Naive thymus-derived CD8-positive, alpha-beta T cell (primary cell): ENCODE measurements around the gene MAPK4. TPM values are rescaled to one million over a fixed set of nuclear protein-coding genes. Genes with fewer than 3 reads are reported as not detected.

Source experiments
- ATAC-seq, 2 donors: fragments of 150-1000 bp; cut with Tn5 transposase in 1 of 2; sonication (Bioruptor Pico), chemical (Tn5 transposase) in 1 of 2; 1 replicate in 1 of 2; 2 replicates in 1 of 2; pipeline ENCODE4 v1.10.0; 2021; ENCODE audit warnings: mild to moderate bottlenecking in 2 of 2, moderate library complexity in 2 of 2
- POLR2A ChIA-PET: fragments of 350-600 bp; sonication (Branson Sonifier 250); formaldehyde crosslinking; loops from one replicate; lab custom pipeline; 2021; ENCODE audit warnings: antibody characterized with exemption; lab: Charles Lee
- DNase-seq, 10 donors: peaks; one replicate each; pipeline versions ENCODE4 v3.0.0 to v3.0.0-alpha.2; 2020 to 2022
- H3K27ac Mint-ChIP-seq, 10 donors: one replicate each; pipeline ENCODE4 v1.8.0; 2020 to 2022; ENCODE audit warnings: mild to moderate bottlenecking in 10 of 10, mixed read lengths in 10 of 10, moderate library complexity in 4 of 10, inconsistent platforms in 1 of 10
- H3K27me3 Mint-ChIP-seq, 5 donors: one replicate each; pipeline ENCODE4 v1.8.0; 2021 to 2022; ENCODE audit warnings: mixed read lengths in 5 of 5
- H3K36me3 Mint-ChIP-seq, 3 donors: one replicate each; pipeline ENCODE4 v1.8.0; 2020 to 2022; ENCODE audit warnings: mixed read lengths in 3 of 3, mild to moderate bottlenecking in 2 of 3, inconsistent platforms in 1 of 3
- H3K4me1 Mint-ChIP-seq, 4 donors: one replicate each; pipeline ENCODE4 v1.8.0; 2021 to 2022; ENCODE audit warnings: mixed read lengths in 4 of 4
- H3K4me3 Mint-ChIP-seq, 10 donors: one replicate each; pipeline ENCODE4 v1.8.0; 2020 to 2022; ENCODE audit warnings: mild to moderate bottlenecking in 10 of 10, mixed read lengths in 10 of 10, moderate library complexity in 6 of 10, inconsistent platforms in 1 of 10
- H3K9me3 Mint-ChIP-seq, 9 donors: one replicate each; pipeline ENCODE4 v1.8.0; 2020 to 2022; ENCODE audit warnings: mixed read lengths in 9 of 9, mild to moderate bottlenecking in 3 of 9, inconsistent platforms in 1 of 9, moderate library complexity in 1 of 9
- polyA plus RNA-seq, 3 donors: library from polyadenylated mRNA; unstranded; fragments of 300-500 nt; fragmentation: Illumina TruSeq; gene quantifications; one replicate each; pipeline ENCODE4 v1.2.3, GENCODE V29; 2021
- total RNA-seq, 8 experiments: library from RNA in 2 of 8; stranded (reverse) in 2 of 8; gene quantifications; one replicate each; pipeline ENCODE4 v1.2.3 and lab custom pipeline; 2021 to 2026

Gene MAPK4
- total and polyA plus RNA-seq, 5 experiments from 2014 or later = 0.39 TPM; not detected in 4

DNA sequence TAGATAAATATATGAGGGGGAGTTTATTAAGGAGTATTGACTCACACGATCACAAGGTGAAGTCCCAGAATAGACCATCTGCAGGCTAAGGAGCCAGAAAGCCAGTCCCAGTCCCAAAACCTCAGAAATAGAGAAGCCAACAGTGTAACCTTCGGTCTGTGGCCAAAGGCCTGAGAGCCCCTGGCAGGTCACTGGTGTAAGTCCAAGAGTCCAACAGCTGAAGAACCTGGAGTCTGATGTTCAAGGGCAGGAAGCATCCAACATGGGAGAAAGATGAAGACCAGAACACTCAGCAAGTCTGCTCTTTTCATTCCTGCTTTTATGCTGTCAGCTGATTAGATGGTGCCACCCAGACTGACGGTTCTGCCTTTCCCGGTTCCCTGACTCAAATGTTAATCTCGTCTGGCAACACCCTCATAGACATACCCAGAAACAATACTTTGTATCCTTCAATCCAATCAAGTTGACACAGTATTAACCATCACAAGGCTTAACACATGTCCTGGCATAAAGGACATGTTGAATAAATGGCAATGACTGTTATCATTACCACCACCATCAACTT lies 56.7 kb downstream of the MAPK4 start:
- no peak for DNase-seq
- H3K27ac Mint-ChIP-seq = no peak overlapping the region
- POLR2A ChIA-PET = no interaction called here
- no peaks in the 10 kb centered on the region for H3K4me1 Mint-ChIP-seq
- peaks cover 0 to 10% (median 4%) of the 10 kb centered on the region in 9 donors for H3K9me3 Mint-ChIP-seq
- no peak overlapping the region for H3K4me3 Mint-ChIP-seq
- no peak for ATAC-seq
- H3K27me3 Mint-ChIP-seq = peaks cover 3 to 29% (median 12%) of the 10 kb centered on the region in 5 donors
- H3K36me3 Mint-ChIP-seq = peaks cover 0 to 4% (median 0%) of the 10 kb centered on the region in 3 donors

DNA sequence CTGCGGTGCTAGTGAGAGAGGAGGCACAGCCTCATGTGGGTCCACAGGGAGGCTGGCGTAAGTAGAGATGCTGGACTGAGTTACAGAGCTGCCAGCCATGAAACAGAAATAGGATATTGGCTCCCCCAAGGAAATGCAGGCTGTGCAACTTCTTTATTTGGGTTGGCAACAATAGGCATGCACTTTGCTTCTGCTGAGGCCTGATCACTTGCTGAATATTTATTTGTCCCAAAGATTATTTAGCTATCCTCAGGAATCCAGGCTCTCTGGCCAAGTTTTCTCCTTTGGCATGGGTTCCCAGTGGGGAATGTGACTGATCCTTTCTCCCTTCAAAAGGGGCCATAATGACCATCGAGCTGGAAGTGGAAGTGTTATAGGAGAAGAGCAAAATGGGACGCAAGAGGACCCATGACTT lies 60.0 kb downstream of the MAPK4 start:
- Mint-ChIP-seq H3K27ac (no peak overlapping the region), H3K27me3 (peaks cover 3 to 42% (median 14%) of the 10 kb centered on the region in 5 donors), H3K9me3 (no peaks in the 10 kb centered on the region), H3K4me3 (no peak overlapping the region), H3K4me1 (no peaks in the 10 kb centered on the region), H3K36me3 (no peaks in the 10 kb centered on the region)
- POLR2A ChIA-PET = no interaction called here
- no peak for DNase-seq
- no peak for ATAC-seq

DNA sequence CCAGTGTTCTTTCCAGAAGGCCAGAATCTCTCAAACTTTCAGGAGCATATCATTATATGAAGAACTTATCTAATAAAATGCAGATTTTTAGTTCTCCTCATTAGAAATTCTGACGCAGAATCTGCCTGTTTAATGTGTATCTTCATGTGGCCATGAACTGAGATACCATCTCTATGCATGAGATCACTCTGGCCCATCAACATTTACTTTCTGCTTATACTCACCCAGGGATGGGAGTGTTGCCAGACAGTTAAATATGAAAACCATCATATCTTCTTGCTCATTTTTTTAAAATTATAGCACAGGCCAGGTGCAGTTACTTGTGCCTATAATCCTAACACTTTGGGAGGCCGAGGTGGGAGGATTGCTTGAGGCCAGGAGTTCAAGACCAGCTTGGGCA lies 60.4 kb downstream of the MAPK4 start:
- Mint-ChIP-seq H3K4me3 (no peak overlapping the region), H3K4me1 (no peaks in the 10 kb centered on the region), H3K36me3 (no peaks in the 10 kb centered on the region), H3K9me3 (no peaks in the 10 kb centered on the region), H3K27me3 (peaks cover 3 to 38% (median 12%) of the 10 kb centered on the region in 5 donors), H3K27ac (no peak overlapping the region)
- POLR2A ChIA-PET = no interaction called here
- no peak for ATAC-seq
- DNase-seq = no peak

DNA sequence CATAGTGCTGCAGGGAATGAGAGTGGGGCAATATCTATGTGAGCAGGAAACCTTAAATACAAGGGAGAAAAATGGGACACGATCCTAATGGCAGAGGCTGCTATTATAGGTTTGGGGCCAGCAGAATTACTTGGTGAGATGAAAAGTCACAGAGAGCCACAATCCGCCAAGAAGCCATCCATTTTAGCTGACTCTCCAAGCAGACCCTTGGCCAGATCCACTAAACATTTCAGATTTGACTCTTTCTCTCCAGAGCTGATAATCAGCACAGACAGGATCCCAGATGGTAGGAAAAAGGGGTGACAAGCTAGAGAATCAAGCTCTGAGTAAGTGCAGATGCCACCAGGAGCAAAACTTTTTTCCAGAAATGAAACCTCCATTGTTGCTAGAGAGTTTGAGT lies 61.5 kb downstream of the MAPK4 start:
- Mint-ChIP-seq H3K4me1 (no peaks in the 10 kb centered on the region), H3K4me3 (no peak overlapping the region), H3K27me3 (peaks cover 3 to 27% (median 12%) of the 10 kb centered on the region in 5 donors), H3K27ac (no peak overlapping the region), H3K36me3 (no peaks in the 10 kb centered on the region), H3K9me3 (no peaks in the 10 kb centered on the region)
- ATAC-seq (no peak), DNase-seq (no peak)
- POLR2A ChIA-PET = no interaction called here

DNA sequence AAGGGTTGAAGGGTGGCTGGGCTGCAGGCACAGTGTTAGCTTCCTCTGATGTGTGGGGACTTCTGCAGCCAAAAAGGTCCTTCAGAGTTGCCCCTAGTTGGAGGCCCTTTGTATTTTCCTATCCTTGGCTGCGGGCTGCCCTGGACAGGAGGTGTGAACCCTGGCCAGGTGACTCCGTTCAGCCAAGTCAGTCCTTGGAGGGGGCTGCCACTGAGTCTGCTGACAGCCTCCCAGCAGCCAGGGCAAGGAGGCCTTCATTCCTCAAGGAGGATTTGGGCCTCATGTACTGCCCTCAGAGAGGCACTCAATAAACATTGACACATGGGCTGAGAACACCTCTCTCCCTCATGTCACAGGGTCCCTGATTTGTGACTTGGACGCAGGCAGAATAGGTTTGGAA lies 62.4 kb downstream of the MAPK4 start:
- POLR2A ChIA-PET = no interaction called here
- H3K27me3 Mint-ChIP-seq = peaks cover 3 to 25% (median 12%) of the 10 kb centered on the region in 5 donors
- no peaks in the 10 kb centered on the region for H3K36me3 Mint-ChIP-seq
- H3K4me3 Mint-ChIP-seq = no peak overlapping the region
- ATAC-seq (no peak), DNase-seq (no peak)
- no peak overlapping the region for H3K27ac Mint-ChIP-seq
- no peaks in the 10 kb centered on the region for H3K4me1 Mint-ChIP-seq
- H3K9me3 Mint-ChIP-seq = no peaks in the 10 kb centered on the region

DNA sequence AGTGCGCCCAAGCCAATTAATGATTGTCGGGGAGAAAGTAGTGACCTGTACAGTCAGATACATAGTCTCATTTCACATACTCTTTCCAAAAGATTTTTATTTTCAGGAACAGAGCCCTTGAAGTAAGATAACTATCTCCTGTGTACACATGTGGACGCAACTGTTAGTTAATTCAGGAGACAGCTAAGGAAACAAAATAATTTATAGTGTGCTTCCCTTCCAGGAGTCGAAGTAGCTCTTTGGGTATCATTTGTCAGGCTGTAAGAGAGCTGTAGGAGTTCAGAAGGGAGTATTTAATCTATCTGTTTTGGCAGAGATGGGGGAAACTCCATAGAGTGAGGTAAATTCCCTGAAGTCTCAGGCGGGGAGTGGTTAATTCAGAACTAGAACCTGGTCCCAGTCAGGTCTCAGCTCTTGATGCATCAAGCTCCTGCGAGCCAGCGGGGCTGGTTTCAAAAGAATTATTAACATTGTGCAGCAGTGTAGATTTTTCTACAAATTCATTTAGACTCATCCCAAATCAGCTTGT lies 63.0 kb downstream of the MAPK4 start:
- Mint-ChIP-seq H3K27ac (no peak overlapping the region), H3K4me1 (no peaks in the 10 kb centered on the region), H3K27me3 (peaks cover 3 to 25% (median 12%) of the 10 kb centered on the region in 5 donors), H3K9me3 (no peaks in the 10 kb centered on the region), H3K36me3 (no peaks in the 10 kb centered on the region), H3K4me3 (no peak overlapping the region)
- DNase-seq = no peak
- POLR2A ChIA-PET = no interaction called here
- no peak for ATAC-seq

DNA sequence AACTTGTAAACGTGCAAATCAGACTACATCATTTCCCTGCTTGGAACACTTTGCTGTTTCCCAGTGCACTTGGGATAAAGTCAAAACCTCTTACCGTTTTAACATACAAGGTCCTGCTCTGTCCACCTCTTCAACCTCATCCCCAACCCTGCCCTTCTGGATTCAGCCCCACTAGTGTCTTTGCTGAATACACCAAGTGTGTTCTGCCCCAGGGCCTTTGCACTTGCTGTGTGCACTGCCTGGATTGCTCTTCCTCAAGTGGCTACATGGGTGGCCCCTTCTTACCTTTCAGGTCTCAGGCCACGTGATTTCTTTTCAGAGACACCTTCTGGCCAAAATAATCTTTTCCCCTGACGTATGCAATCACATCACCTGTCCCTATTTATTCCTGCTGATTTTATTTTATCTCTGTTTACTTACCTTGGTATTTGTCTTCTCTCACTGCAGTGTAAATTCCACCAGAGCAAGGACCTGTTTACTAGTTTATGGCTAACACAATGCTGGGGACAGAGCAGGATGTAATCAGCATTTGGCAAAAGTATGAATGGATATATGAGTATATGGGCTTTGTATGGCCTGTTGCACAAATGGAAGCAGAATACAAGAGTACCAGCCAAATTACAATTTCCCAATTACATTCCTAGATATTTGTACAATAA lies 63.9 kb downstream of the MAPK4 start:
- H3K27ac Mint-ChIP-seq = no peak overlapping the region
- H3K9me3 Mint-ChIP-seq = no peaks in the 10 kb centered on the region
- no peak for ATAC-seq
- H3K27me3 Mint-ChIP-seq = peaks cover 1 to 16% (median 12%) of the 10 kb centered on the region in 5 donors
- no peaks in the 10 kb centered on the region for H3K4me1 Mint-ChIP-seq
- no peak for DNase-seq
- no peaks in the 10 kb centered on the region for H3K36me3 Mint-ChIP-seq
- no peak overlapping the region for H3K4me3 Mint-ChIP-seq
- POLR2A ChIA-PET = no interaction called here

DNA sequence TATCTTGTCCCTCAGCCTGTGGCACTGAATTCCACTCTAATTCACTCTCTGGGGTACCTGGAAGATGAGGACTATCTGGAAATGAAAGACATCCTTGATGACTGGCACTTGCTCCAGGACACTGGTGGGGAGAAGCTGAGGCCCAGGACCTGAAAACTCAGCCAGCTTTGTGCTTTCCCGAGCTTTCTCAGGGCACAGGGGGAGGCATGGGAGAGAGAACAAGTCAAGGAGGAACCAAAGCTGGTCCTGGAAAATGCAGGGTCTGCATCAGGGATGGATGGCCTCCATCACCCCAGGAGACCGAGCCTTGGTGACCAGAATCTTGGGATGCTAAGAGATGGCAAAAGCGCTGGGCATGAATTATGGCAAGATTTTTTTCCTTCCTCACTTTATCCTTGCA lies 65.1 kb downstream of the MAPK4 start:
- H3K36me3 Mint-ChIP-seq = no peaks in the 10 kb centered on the region
- H3K27me3 Mint-ChIP-seq = peaks cover 1 to 16% (median 9%) of the 10 kb centered on the region in 5 donors
- no peaks in the 10 kb centered on the region for H3K4me1 Mint-ChIP-seq
- H3K9me3 Mint-ChIP-seq = no peaks in the 10 kb centered on the region
- no peak overlapping the region for H3K4me3 Mint-ChIP-seq
- DNase-seq = no peak
- POLR2A ChIA-PET = interaction anchor here (0.7 kb wide), 1 partner anchor 225 kb away, joined by 3 read pairs; no protein-coding TSS in a partner anchor
- H3K27ac Mint-ChIP-seq = no peak overlapping the region
- no peak for ATAC-seq

DNA sequence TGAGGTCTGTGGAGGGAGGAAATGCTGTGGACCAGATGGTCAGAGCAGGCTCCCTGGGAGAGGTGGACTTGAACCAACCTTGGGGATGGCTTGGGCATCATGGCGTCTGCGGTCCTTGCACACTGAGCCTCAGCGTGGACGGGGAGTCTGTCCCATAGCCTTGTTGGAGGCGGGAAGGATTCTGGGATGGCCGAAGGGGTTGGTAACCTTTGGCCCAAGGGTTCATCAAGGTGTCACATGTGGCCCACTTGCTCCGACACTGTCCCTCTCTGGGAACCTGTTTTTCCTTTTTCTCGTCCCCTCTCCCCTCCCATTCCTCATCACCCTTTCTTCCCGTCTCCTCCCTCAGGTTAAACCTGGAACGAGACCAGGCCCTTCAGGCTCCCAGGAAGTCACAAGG lies 66.4 kb downstream of the MAPK4 start:
- no peak for ATAC-seq
- H3K27me3 Mint-ChIP-seq = peaks cover 4 to 26% (median 7%) of the 10 kb centered on the region in 5 donors

DNA sequence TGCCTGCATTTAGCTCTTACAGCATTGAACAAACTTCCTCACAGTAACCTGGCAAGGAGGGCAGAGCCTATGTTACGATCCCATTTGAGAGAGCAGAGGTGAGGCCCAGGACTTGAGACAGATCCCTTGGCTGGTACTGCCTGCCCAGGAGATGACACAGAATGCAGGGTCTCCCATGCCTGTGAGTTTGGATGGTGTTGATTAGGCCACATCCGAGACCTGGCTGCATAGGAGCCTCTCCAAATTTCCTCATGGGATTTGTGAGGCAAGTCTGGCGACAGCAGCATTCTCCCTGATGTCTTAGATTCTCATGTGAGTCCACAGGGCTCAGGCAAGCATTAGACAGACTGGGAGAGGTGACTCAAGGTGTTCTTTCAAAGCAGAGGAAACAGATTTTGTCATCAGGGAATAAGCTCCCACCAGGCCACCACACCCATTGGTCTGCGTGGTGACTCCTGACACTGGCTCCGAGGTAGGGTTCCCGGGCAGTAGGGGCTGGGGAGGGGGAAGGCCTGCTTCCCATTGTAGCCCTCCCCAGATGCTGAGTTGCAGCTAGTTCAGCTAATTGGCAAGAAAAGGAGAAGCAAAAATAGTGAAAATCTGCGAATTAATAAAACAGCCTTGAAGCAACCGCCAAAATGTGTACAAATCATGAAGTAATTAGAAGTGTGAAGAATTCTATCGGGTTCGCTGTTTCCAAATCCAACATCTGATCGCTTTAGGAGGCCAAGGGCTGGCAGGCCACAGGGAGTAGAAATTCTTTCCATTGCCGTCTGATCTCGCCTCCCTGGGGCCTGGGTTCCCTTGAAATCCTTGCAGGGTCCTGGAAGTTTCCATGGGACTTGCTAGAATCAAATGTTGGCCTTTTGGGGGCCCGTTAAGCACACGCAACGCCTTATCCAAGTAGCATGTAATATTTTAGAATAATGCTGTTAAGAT lies 68.0 kb downstream of the MAPK4 start:
- no peak overlapping the region for H3K27ac Mint-ChIP-seq
- DNase-seq (no peak), ATAC-seq (no peak)
- H3K4me1 Mint-ChIP-seq = no peaks in the 10 kb centered on the region
- peaks cover 5 to 25% (median 7%) of the 10 kb centered on the region in 5 donors for H3K27me3 Mint-ChIP-seq
- H3K9me3 Mint-ChIP-seq = peaks cover 0 to 2% (median 0%) of the 10 kb centered on the region in 9 donors
- POLR2A ChIA-PET = no interaction called here
- no peaks in the 10 kb centered on the region for H3K36me3 Mint-ChIP-seq
- H3K4me3 Mint-ChIP-seq = no peak overlapping the region

More for the DNA sequence above, 66.4 kb downstream of the MAPK4 start:
- H3K4me1 Mint-ChIP-seq = no peaks in the 10 kb centered on the region
- H3K27ac Mint-ChIP-seq = no peak overlapping the region
- DNase-seq = no peak
- no peaks in the 10 kb centered on the region for H3K36me3 Mint-ChIP-seq
- no peak overlapping the region for H3K4me3 Mint-ChIP-seq
- no peaks in the 10 kb centered on the region for H3K9me3 Mint-ChIP-seq
- POLR2A ChIA-PET = no interaction called here

DNA sequence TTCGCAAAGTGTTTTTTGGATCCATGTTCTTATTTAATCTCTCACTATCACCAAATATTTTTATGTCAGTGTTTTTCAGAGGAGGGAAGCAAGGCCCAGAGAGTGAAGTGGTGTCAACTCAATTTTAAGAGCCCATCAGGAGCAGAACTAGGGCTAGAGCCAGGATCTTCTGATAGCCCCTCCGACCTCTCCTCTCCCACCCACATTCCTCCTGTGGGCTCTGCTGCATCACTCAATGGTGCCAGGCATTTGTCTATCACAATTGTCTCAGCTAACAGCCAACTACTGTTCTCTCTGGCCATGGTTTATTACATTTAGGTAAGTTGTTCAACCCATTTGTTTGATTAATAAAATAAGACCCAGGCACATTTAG lies 68.6 kb downstream of the MAPK4 start:
- POLR2A ChIA-PET = no interaction called here
- Mint-ChIP-seq H3K9me3 (peaks cover 0 to 2% (median 0%) of the 10 kb centered on the region in 9 donors), H3K36me3 (no peaks in the 10 kb centered on the region), H3K4me1 (no peaks in the 10 kb centered on the region), H3K27ac (no peak overlapping the region), H3K27me3 (peaks cover 2 to 18% (median 5%) of the 10 kb centered on the region in 5 donors), H3K4me3 (no peak overlapping the region)
- ATAC-seq = no peak
- no peak for DNase-seq

DNA sequence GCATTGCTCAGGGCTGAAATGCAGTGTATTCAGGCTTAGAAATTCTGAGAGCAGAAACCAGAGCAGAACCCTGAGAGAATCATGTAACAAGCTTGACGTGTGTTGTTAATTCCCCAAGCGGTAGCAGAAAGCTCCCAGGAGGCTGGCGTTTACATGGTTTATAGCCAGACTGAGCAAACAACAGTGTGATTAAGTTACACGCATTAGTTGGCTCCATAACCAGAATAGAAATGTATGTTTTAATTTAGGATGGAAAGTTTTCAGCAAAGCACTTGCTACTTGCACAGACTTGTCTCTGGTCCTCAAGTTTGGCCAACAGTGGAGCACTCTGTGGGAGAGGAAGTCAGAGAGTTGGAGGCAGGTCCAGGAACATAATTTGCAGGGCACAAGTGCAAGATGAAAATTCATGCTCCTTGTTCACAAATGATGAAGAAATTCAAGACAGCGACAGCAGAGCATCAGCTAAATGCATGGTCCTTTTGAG lies 69.3 kb downstream of the MAPK4 start:
- Mint-ChIP-seq H3K9me3 (peaks cover 0 to 2% (median 0%) of the 10 kb centered on the region in 9 donors), H3K27ac (no peak overlapping the region), H3K4me3 (no peak overlapping the region), H3K4me1 (no peaks in the 10 kb centered on the region), H3K27me3 (peaks cover 0 to 13% (median 7%) of the 10 kb centered on the region in 5 donors), H3K36me3 (no peaks in the 10 kb centered on the region)
- ATAC-seq (no peak), DNase-seq (no peak)
- POLR2A ChIA-PET = no interaction called here
